ENCODE data around the gene FREY1. TPM values are rescaled to one million over a fixed set of nuclear protein-coding genes. Genes with fewer than 3 reads are reported as not detected.

The FREY1 gene
- total RNA-seq, 4 donors from 2014 or later = not detected

DNA sequence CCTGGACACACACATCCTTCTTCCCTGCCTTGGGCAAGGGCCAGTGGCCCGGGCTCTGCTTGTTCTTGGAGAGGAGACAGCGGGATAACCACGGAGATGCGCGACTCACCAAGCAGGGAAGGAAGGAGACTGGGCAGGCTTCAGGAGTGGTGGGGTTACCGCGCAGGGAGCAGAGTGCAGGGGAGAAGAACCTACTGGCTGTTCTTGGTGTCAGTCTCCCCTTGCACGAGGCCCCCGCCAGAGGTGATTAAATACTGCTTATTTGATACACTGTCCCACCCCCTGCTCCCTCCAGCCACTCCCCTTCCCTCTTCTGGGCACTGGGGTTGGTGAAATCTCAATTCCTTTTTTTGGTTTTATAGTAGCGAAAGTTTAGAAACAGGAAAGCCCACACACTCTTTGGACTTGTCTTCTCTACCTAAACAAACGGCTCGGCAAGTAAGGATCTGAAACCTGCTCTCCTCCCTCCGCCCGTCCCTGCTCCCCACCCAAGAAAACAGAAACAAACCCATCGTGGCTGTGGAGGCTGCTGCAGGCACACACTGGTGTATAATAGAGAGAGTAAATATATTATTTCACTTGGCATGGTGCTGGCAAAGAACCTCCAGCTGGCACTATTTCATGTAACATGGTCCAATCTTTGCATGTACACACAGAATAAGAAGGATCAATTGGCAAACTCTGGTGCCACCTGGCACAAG, 26.2 kb upstream of the FREY1 start:
- intact Hi-C loops (cut with DNase I; ENCODE audit: low total_unique reads) = no loop called here
- no peak for TF ChIP-seq POLR2A (IDR thresholded peaks at IDR 0.05)
- TF ChIP-seq, protein P1, sequence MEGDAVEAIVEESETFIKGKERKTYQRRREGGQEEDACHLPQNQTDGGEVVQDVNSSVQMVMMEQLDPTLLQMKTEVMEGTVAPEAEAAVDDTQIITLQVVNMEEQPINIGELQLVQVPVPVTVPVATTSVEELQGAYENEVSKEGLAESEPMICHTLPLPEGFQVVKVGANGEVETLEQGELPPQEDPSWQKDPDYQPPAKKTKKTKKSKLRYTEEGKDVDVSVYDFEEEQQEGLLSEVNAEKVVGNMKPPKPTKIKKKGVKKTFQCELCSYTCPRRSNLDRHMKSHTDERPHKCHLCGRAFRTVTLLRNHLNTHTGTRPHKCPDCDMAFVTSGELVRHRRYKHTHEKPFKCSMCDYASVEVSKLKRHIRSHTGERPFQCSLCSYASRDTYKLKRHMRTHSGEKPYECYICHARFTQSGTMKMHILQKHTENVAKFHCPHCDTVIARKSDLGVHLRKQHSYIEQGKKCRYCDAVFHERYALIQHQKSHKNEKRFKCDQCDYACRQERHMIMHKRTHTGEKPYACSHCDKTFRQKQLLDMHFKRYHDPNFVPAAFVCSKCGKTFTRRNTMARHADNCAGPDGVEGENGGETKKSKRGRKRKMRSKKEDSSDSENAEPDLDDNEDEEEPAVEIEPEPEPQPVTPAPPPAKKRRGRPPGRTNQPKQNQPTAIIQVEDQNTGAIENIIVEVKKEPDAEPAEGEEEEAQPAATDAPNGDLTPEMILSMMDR (IDR thresholded peaks at IDR 0.05 in 4 of 5, conservative IDR thresholded peaks at IDR 0.05 in 1 of 5) = no peak
- Histone ChIP-seq H3K4me1 (peaks cover 3 to 12% of the 10 kb centered on the region in 2 donors), H3K27ac (no peak overlapping the region), H3K27me3 (no peaks in the 10 kb centered on the region), H3K36me3 (peaks cover 0 to 42% of the 10 kb centered on the region in 2 donors), H3K9me3 (no peaks in the 10 kb centered on the region), H3K4me3 (no peak overlapping the region)
- DNase-seq (no peak), ATAC-seq (no peak)
- in situ Hi-C loops (cut with MboI; ENCODE audit: low sequenced_read_pairs in 4 of 4) = no loop called here

DNA sequence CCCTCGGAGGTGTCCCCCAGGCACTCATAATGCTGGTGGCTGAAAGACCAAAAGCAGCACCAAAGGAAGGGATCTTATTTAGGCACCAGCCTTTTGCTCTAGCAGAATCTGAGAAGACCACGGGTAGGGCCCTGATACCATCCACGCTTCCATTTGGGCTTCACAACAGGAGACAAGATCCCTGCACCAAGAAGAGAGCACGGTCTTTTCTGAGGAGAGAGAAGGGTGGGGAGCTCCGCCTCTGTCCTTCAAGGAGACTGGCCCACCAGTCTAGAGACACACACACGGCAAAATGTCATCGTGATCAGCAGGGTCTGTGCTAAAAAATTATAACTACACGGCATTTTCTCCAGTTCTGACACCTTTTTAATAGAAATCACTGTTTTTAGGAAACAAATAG, 25.1 kb upstream of the FREY1 start:
- Histone ChIP-seq H3K4me3 (no peak overlapping the region), H3K4me1 (peaks cover 3 to 12% of the 10 kb centered on the region in 2 donors), H3K9me3 (no peaks in the 10 kb centered on the region), H3K27ac (no peak overlapping the region), H3K36me3 (peaks cover 0 to 36% of the 10 kb centered on the region in 2 donors), H3K27me3 (no peaks in the 10 kb centered on the region)
- in situ Hi-C loops (cut with MboI; ENCODE audit: low sequenced_read_pairs in 4 of 4) (no loop called here), intact Hi-C loops (cut with DNase I; ENCODE audit: low total_unique reads) (no loop called here)
- ATAC-seq (no peak), DNase-seq (no peak)
- TF ChIP-seq POLR2A (IDR thresholded peaks at IDR 0.05) = no peak
- TF ChIP-seq, protein P1 (IDR thresholded peaks at IDR 0.05 in 4 of 5, conservative IDR thresholded peaks at IDR 0.05 in 1 of 5) = no peak

DNA sequence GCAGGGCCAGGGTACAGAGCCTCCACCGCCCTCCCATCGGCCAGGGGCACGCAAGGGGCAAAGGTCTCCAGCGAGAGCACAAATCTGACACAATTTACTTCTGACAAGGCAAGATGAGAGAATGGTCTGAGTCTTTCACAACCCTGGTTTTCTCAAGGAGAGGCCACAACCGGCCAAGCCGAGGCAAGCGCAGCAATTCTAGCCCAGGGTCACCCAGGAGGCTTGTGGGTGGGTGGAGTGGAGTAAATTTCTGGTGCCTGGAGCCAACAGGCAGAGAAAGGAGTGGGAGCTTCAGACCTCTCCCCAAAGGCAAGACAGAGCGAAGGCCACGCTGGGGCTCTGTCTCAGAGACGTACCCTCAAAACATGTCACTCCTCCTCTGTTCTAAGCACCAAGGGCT, 24.7 kb upstream of the FREY1 start:
- in situ Hi-C loops (cut with MboI; ENCODE audit: low sequenced_read_pairs in 4 of 4) (no loop called here), intact Hi-C loops (cut with DNase I; ENCODE audit: low total_unique reads) (no loop called here)
- Histone ChIP-seq H3K4me1 (peaks cover 3 to 10% of the 10 kb centered on the region in 2 donors), H3K9me3 (no peaks in the 10 kb centered on the region), H3K27me3 (no peaks in the 10 kb centered on the region), H3K36me3 (peaks cover 0 to 32% of the 10 kb centered on the region in 2 donors), H3K4me3 (no peak overlapping the region), H3K27ac (no peak overlapping the region)
- DNase-seq (no peak), ATAC-seq (no peak)
- TF ChIP-seq, protein P1 (IDR thresholded peaks at IDR 0.05 in 4 of 5, conservative IDR thresholded peaks at IDR 0.05 in 1 of 5) = no peak
- TF ChIP-seq POLR2A (IDR thresholded peaks at IDR 0.05) = no peak

DNA sequence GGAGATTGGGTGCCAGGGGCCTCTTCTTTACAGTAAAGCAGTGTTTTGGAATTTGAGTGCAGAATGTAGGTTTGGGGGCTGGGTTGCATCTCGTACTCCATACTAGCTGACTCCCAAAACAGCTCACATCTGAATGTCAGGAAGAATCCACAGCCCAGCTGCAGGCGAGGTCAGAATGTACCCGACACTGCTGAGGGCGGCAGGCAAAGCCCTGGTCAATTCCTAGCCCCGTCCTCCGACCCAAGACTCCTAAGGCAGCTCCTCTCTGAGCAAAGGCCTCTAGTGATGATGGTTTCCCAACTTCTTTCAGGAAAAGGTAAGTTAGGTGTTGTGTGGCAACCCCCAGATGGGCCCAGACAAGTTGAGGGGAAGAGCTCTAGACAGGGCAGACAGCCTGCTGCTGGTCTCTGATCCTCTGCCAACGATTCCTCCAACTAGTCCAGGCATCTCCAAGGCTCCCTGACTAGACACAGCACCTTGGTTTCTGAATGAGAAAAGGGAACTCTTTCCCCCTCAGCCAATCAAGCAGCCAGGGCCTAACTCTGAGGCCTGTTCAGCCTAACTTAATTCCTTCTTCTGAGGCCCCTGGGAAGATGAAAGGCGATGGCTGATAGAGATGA, 24.0 kb upstream of the FREY1 start:
- H3K27ac ChIP-seq = no peak overlapping the region
- H3K4me1 ChIP-seq = peaks cover 3 to 5% of the 10 kb centered on the region in 2 donors
- DNase-seq (no peak), ATAC-seq (no peak)
- no peak for TF ChIP-seq POLR2A (IDR thresholded peaks at IDR 0.05)
- TF ChIP-seq, protein P1 (IDR thresholded peaks at IDR 0.05 in 4 of 5, conservative IDR thresholded peaks at IDR 0.05 in 1 of 5) = no peak
- H3K9me3 ChIP-seq = no peaks in the 10 kb centered on the region
- in situ Hi-C loops (cut with MboI; ENCODE audit: low sequenced_read_pairs in 4 of 4) = no loop called here
- H3K36me3 ChIP-seq = peaks cover 0 to 31% of the 10 kb centered on the region in 2 donors
- intact Hi-C loops (cut with DNase I; ENCODE audit: low total_unique reads) = no loop called here
- H3K4me3 ChIP-seq = no peak overlapping the region
- H3K27me3 ChIP-seq = peaks cover 0 to 5% (median 2%) of the 10 kb centered on the region in 3 donors
